Stimulated activated CD4-positive, alpha-beta T cell treated with anti-CD3 and anti-CD28 coated beads, Interleukin-1b, Interleukin-23, amount 100 ng/mL, for 24 hours (primary cell): ENCODE results near the gene RYR1.

Experiments
- DNase-seq, 4 experiments: peaks; one replicate each; pipeline ENCODE4 v3.0.0-alpha.2; 2020; ENCODE audit warnings: low read depth in 4 of 4, low spot score in 1 of 4

RYR1 gene

GRCh38 chr19:38433268-38433733 lies at the start of gene RYR1:
RYR1 (plus strand) TSS chr19:38433691; CDS start chr19:38433830, 139 bp downstream.
- DNase-seq, result peak in 2 of 4 experiments; percentile 37 to 60

GRCh38 chr19:38383743-38384142 lies 49.7 kb upstream of the RYR1 start:
- DNase-seq, result no peak

GRCh38 chr19:38384209-38385027 lies 49.1 kb upstream of the RYR1 start:
- no peak for DNase-seq

GRCh38 chr19:38385057-38385803 lies 48.3 kb upstream of the RYR1 start:
- no peak for DNase-seq

- no peak for DNase-seq
These were observed 47.7 kb upstream of the RYR1 start for GRCh38 chr19:38385804-38386257.

- DNase-seq, result no peak
These were observed 47.1 kb upstream of the RYR1 start for GRCh38 chr19:38386300-38386970.

- DNase-seq, result no peak
These were observed 46.4 kb upstream of the RYR1 start for GRCh38 chr19:38386971-38387549.

- peak; percentile 65 to 71 (median 68) for DNase-seq
These were observed 45.7 kb upstream of the RYR1 start, which contains the start of gene GGN for GRCh38 chr19:38387550-38388348. GGN (minus strand) TSS chr19:38388034; CDS start chr19:38387261, 773 bp downstream.

GRCh38 chr19:38388349-38389100 lies 45.0 kb upstream of the RYR1 start, which contains the start of gene SPRED3:
SPRED3 (plus strand) TSS chr19:38388697; CDS start chr19:38390303, 1,606 bp downstream.
- DNase-seq, result no peak

- DNase-seq, result no peak
These were observed 44.2 kb upstream of the RYR1 start for GRCh38 chr19:38389101-38389925.

GRCh38 chr19:38389957-38390924 lies 43.2 kb upstream of the RYR1 start:
- no peak for DNase-seq

- no peak for DNase-seq
These were observed 41.5 kb upstream of the RYR1 start for GRCh38 chr19:38391911-38392464.

GRCh38 chr19:38392707-38393308 lies 40.7 kb upstream of the RYR1 start:
- DNase-seq, result no peak

- peak; percentile 40 to 75 (median 58) for DNase-seq
These were observed 39.0 kb upstream of the RYR1 start for GRCh38 chr19:38394488-38394887.

- peak in 2 of 4 experiments; percentile 32 to 40 for DNase-seq
These were observed 37.9 kb upstream of the RYR1 start for GRCh38 chr19:38395381-38396114.

GRCh38 chr19:38399081-38399480 lies 34.4 kb upstream of the RYR1 start:
- no peak for DNase-seq
